GM12874 (cell line): ENCODE results near the gene SCP2.

Experiments
- CTCF ChIP-seq: IDR thresholded peaks from 2 replicates; pipeline ENCODE4 v1.5.1; 2011; ENCODE audit warnings: low read depth, mild to moderate bottlenecking, control low read depth, low read length, moderate library complexity; ENCODE audit not compliant: insufficient read depth

SCP2 gene

DNA sequence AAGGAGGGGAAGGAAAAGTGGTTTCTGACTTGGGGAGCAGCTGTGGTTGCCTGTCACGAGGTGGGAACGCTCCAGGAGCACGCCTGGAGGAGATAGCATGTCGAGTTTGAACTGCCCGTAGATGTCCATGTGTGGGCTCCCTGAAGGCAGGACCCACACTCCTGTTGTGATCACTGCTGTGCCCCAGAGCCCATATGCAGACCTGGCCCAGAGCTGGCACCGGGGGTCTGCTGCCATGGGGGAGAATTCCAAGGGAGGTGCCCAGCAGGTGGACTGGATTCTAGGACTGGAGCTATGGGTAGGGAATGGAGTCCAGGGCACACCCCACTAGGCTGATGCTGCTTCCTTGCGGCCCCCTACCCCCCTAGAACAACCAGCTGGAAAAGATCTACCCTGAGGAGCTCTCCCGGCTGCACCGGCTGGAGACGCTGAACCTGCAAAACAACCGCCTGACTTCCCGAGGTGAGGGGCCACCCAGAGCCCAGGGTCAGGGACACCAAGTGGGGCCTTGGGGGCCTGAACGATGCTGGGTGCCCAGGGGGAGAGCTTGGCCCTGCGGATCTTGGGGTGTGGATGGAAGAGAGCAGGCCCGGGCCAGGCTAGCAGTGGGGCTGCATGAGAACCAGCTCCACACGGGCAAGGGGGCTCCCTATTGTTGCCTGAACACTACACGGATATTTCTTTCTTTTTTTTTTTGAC lies 144.2 kb downstream of the SCP2 start:
- TF ChIP-seq CTCF, result no peak

GRCh38 chr1:53071915-53072314 lies 144.8 kb downstream of the SCP2 start:
- TF ChIP-seq CTCF, result no peak

- TF ChIP-seq CTCF, result no peak
Observed at GRCh38 chr1:53073287-53073686, 146.2 kb downstream of the SCP2 start.

DNA sequence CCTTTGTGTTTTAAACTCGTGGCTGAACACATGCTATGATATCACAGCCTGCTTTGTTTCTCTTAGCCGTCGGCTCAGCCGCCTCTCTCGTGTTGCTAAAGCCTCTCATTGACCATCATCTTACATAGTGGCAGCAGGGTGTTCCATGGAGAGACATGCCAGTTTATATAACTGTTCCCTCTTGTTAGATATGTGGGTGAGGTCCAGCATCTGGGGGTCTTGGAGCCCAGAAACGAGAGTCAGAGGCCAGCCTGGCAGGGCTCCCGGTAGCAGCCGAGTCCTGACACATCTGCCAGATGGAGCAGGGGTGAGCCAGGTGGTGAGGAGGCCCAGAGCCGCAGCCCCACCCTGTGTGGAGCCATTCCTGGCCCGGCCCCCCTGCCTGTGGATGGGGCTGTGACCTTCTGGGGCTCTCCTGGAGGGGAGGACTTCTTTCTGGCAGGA lies 146.8 kb downstream of the SCP2 start:
- no peak for TF ChIP-seq CTCF

- TF ChIP-seq CTCF, result no peak
Observed at GRCh38 chr1:53074313-53075154, 147.5 kb downstream of the SCP2 start.

GRCh38 chr1:53075206-53075605 lies 148.1 kb downstream of the SCP2 start:
- TF ChIP-seq CTCF, result no peak

- no peak for TF ChIP-seq CTCF
Observed at GRCh38 chr1:53075761-53076163, 148.7 kb downstream of the SCP2 start.
